PFSK-1 (cell line): ENCODE results near the gene DCHS1.

Source experiments
- FOXP2 ChIP-seq: optimal IDR thresholded peaks from 2 replicates; pipeline ENCODE3; 2011; ENCODE audit warnings: borderline replicate concordance, control low read depth, inconsistent platforms; ENCODE audit not compliant: insufficient read depth; ENCODE audit errors: extremely low read length, extremely low read depth
- POLR2AphosphoS5 ChIP-seq: IDR thresholded peaks from 2 replicates; pipeline ENCODE4 v1.6.1; 2012; ENCODE audit warnings: low read depth, mild to moderate bottlenecking, control low read depth, low read length, moderate library complexity
- REST ChIP-seq, 2 experiments: IDR thresholded peaks; 2 replicates each; pipeline versions ENCODE4 v1.6.1 to v1.8.0; 2011 to 2012; ENCODE audit warnings: low read depth in 2 of 2, low read length in 2 of 2, control low read depth in 1 of 2, inconsistent platforms in 1 of 2, mild to moderate bottlenecking in 1 of 2, moderate library complexity in 1 of 2; ENCODE audit not compliant: insufficient read depth in 1 of 2
- SIN3A ChIP-seq: IDR thresholded peaks from 2 replicates; pipeline ENCODE4 v1.6.1; 2012; ENCODE audit warnings: mild to moderate bottlenecking, low read length, moderate library complexity, borderline replicate concordance; ENCODE audit not compliant: insufficient read depth
- TAF1 ChIP-seq: IDR thresholded peaks from 2 replicates; pipeline ENCODE4 v1.6.1; 2012; ENCODE audit warnings: low read length, control low read depth, borderline replicate concordance; ENCODE audit not compliant: insufficient read depth

DCHS1 gene

GRCh38 chr11:6599449-6599848 lies 56.2 kb downstream of the DCHS1 start:
- TF ChIP-seq POLR2AphosphoS5 (no peak), FOXP2 (no peak), SIN3A (no peak), REST (IDR thresholded peaks at IDR 0.05; ENCODE audit: insufficient read depth in 1 of 2, low read depth in 2 of 2, low read length in 2 of 2) (no peak), TAF1 (no peak)

- TF ChIP-seq FOXP2 (no peak), TAF1 (no peak), REST (IDR thresholded peaks at IDR 0.05; ENCODE audit: insufficient read depth in 1 of 2, low read depth in 2 of 2, low read length in 2 of 2) (no peak), POLR2AphosphoS5 (no peak), SIN3A (no peak)
These were observed 57.1 kb downstream of the DCHS1 start for GRCh38 chr11:6598555-6598954.

- TF ChIP-seq FOXP2 (no peak), REST (IDR thresholded peaks at IDR 0.05; ENCODE audit: insufficient read depth in 1 of 2, low read depth in 2 of 2, low read length in 2 of 2) (no peak), TAF1 (no peak), POLR2AphosphoS5 (no peak), SIN3A (no peak)
These were observed 59.3 kb downstream of the DCHS1 start for GRCh38 chr11:6596239-6596877.

- no peak for TF ChIP-seq TAF1
- TF ChIP-seq REST (IDR thresholded peaks at IDR 0.05; ENCODE audit: insufficient read depth in 1 of 2, low read depth in 2 of 2, low read length in 2 of 2): no peak
- TF ChIP-seq FOXP2: no peak
- TF ChIP-seq SIN3A: no peak
- TF ChIP-seq POLR2AphosphoS5: no peak
These were observed 61.4 kb downstream of the DCHS1 start for GRCh38 chr11:6594142-6594768.
